MM.1S (cell line): Measurements from ENCODE around the gene GSAP.

Experiments used
- EZH2 ChIP-seq: fragments of 300-600 bp; sonication (generic); optimal IDR thresholded peaks from 2 replicates; pipeline ENCODE3; 2017; ENCODE audit warnings: low read depth, mild to moderate bottlenecking, antibody characterized with exemption, low read length, mixed read lengths
- TF ChIP-seq, protein P1 (sequence below): fragments of 300-600 bp; sonication (generic); IDR thresholded peaks from 2 replicates; pipeline ENCODE4 v1.5.1; 2016; ENCODE audit warnings: antibody characterized with exemption, low read length, mixed read lengths

DNA sequence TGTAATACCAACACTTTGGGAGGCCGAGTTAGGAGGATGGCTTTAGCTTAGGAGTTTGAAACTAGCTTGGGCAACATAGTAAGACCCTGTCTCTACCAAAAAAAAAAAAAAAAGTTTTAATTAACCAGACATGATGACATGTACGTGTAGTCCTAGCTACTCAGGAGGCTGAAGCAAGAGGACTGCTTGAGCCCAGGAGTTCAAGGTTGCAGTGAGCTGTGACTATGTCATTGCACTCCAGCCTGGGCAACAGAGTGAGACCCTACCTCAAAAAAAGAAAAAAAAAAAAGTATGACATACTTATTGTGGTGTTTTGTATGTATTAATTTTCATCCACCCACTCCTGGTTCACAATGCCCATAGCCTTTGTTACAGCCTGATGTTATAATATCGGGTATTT lies 69.7 kb downstream of the GSAP start:
- TF ChIP-seq, protein P1, sequence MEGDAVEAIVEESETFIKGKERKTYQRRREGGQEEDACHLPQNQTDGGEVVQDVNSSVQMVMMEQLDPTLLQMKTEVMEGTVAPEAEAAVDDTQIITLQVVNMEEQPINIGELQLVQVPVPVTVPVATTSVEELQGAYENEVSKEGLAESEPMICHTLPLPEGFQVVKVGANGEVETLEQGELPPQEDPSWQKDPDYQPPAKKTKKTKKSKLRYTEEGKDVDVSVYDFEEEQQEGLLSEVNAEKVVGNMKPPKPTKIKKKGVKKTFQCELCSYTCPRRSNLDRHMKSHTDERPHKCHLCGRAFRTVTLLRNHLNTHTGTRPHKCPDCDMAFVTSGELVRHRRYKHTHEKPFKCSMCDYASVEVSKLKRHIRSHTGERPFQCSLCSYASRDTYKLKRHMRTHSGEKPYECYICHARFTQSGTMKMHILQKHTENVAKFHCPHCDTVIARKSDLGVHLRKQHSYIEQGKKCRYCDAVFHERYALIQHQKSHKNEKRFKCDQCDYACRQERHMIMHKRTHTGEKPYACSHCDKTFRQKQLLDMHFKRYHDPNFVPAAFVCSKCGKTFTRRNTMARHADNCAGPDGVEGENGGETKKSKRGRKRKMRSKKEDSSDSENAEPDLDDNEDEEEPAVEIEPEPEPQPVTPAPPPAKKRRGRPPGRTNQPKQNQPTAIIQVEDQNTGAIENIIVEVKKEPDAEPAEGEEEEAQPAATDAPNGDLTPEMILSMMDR = no peak
- TF ChIP-seq EZH2 = no peak
